SK-N-SH (cell line): ENCODE data around the gene MAP3K9. TPM values are rescaled to one million over a fixed set of nuclear protein-coding genes. Genes with fewer than 3 reads are reported as not detected.

Experiments
- CTCF ChIA-PET: fragments of 300-600, 350-600 bp; formaldehyde crosslinking; extraction: SDS; loops from one replicate; lab custom pipeline; 2021; lab: Yijun Ruan, JAX
- POLR2A ChIA-PET: fragments of 350-600 bp; sonication (Branson Sonifier 250); formaldehyde crosslinking; extraction: SDS; loops from one replicate; lab custom pipeline; 2020; ENCODE audit warnings: antibody characterized with exemption, inconsistent platforms; lab: Yijun Ruan, JAX
- DNase-seq: peaks from one replicate; pipeline ENCODE4 v3.0.0; 2012
- H2AFZ ChIP-seq: fragments of 200-600 bp; sonication (generic); 2 replicates; pipeline ENCODE4 v1.8.1; 2016; ENCODE audit warnings: antibody characterized with exemption, mild to moderate bottlenecking, low read depth
- H3F3A ChIP-seq: fragments of 200-600 bp; sonication (generic); replicated peaks from 2 replicates; pipeline ENCODE3; 2016; ENCODE audit warnings: antibody characterized with exemption, mild to moderate bottlenecking; ENCODE audit not compliant: insufficient read depth
- H3K27ac ChIP-seq, 2 experiments: fragments of 200-500 bp in 1 of 2; fragments of 200-600 bp in 1 of 2; sonication (Bioruptor generic) in 1 of 2; sonication (generic), shearing (Covaris generic) in 1 of 2; 2 replicates each; pipeline versions ENCODE4 v1.5.1 to v1.6.1; 2014 to 2016; ENCODE audit warnings: low read depth in 2 of 2, inconsistent platforms in 1 of 2, low read length in 1 of 2, mild to moderate bottlenecking in 1 of 2, mixed read lengths in 1 of 2
- H3K27me3 ChIP-seq: fragments of 200-600 bp; sonication (generic), shearing (Covaris generic); 2 replicates; pipeline ENCODE4 v1.6.1; 2016; ENCODE audit warnings: mixed run types; ENCODE audit not compliant: insufficient read depth
- H3K36me3 ChIP-seq, 2 experiments: fragments of 200-500 bp in 1 of 2; fragments of 200-600 bp in 1 of 2; sonication (Bioruptor generic) in 1 of 2; sonication (generic) in 1 of 2; replicated peaks in 1 of 2; 2 replicates each; pipeline versions ENCODE3 to v1.5.1; 2014 to 2016; ENCODE audit warnings: low read length in 1 of 2, mild to moderate bottlenecking in 1 of 2; ENCODE audit not compliant: insufficient read depth in 2 of 2, control insufficient read depth in 1 of 2
- H3K4me1 ChIP-seq, 2 experiments: fragments of 200-500 bp in 1 of 2; fragments of 200-600 bp in 1 of 2; sonication (Bioruptor generic) in 1 of 2; sonication (generic), shearing (Covaris generic) in 1 of 2; 2 replicates each; pipeline versions ENCODE4 v1.5.1 to v1.6.1; 2014 to 2016; ENCODE audit warnings: low read depth in 1 of 2, low read length in 1 of 2, mixed run types in 1 of 2; ENCODE audit not compliant: insufficient read depth in 2 of 2, control insufficient read depth in 1 of 2
- H3K4me2 ChIP-seq: fragments of 200-600 bp; sonication (generic), shearing (Covaris generic); 2 replicates; pipeline ENCODE4 v1.6.1; 2017; ENCODE audit warnings: mixed run types
- H3K4me3 ChIP-seq, 2 experiments: fragments of 200-500 bp in 1 of 2; fragments of 200-600 bp in 1 of 2; sonication (Bioruptor generic) in 1 of 2; sonication (generic), shearing (Covaris generic) in 1 of 2; 2 replicates each; pipeline versions ENCODE4 v1.5.1 to v1.8.1; 2014 to 2016; ENCODE audit warnings: low read depth in 2 of 2, inconsistent platforms in 1 of 2, low read length in 1 of 2, mild to moderate bottlenecking in 1 of 2, mixed read lengths in 1 of 2, moderate library complexity in 1 of 2
- H3K79me2 ChIP-seq: fragments of 200-600 bp; sonication (generic); 2 replicates; pipeline ENCODE4 v1.8.1; 2017; ENCODE audit warnings: mild to moderate bottlenecking; ENCODE audit not compliant: insufficient read depth
- H3K9ac ChIP-seq: fragments of 200-600 bp; sonication (generic); 2 replicates; pipeline ENCODE4 v1.6.1; 2017; ENCODE audit warnings: mixed run types
- H3K9me2 ChIP-seq: fragments of 200-600 bp; sonication (generic); 2 replicates; pipeline ENCODE4 v1.6.1; 2017; ENCODE audit warnings: mixed run types
- H3K9me3 ChIP-seq: fragments of 200-600 bp; sonication (generic); 2 replicates; pipeline ENCODE4 v1.6.1; 2017; ENCODE audit warnings: mixed run types, mild to moderate bottlenecking, moderate library complexity
- H4K20me1 ChIP-seq: fragments of 200-600 bp; sonication (generic); 2 replicates; pipeline ENCODE4 v1.6.1; 2017; ENCODE audit warnings: mild to moderate bottlenecking, mixed run types; ENCODE audit not compliant: insufficient read depth
- CTCF ChIP-seq: fragments of 200-600 bp; sonication (generic); IDR thresholded peaks from 2 replicates; pipeline ENCODE4 v1.6.1; 2017; ENCODE audit warnings: antibody characterized with exemption, mild to moderate bottlenecking, moderate library complexity
- EZH2phosphoT487 ChIP-seq: fragments of 200-600 bp; sonication (generic); IDR thresholded peaks from 2 replicates; pipeline ENCODE4 v1.6.1; 2017; ENCODE audit warnings: low read depth, mixed run types, mild to moderate bottlenecking, antibody characterized with exemption, moderate library complexity, borderline replicate concordance
- FOSL2 ChIP-seq: IDR thresholded peaks from 2 replicates; pipeline ENCODE4 v1.4.0; 2012; ENCODE audit warnings: low read depth, mild to moderate bottlenecking, moderate library complexity, borderline replicate concordance
- GABPA ChIP-seq: IDR thresholded peaks from 2 replicates; pipeline ENCODE4 v1.4.0; 2012; ENCODE audit warnings: low read depth, mild to moderate bottlenecking
- JUND ChIP-seq: IDR thresholded peaks from 2 replicates; pipeline ENCODE4 v1.4.0; 2012
- MAX ChIP-seq: IDR thresholded peaks from 2 replicates; pipeline ENCODE4 v1.4.0; 2012; ENCODE audit warnings: low read depth
- PBX3 ChIP-seq: IDR thresholded peaks from 2 replicates; pipeline ENCODE4; 2012
- RAD21 ChIP-seq: IDR thresholded peaks from 2 replicates; pipeline ENCODE4 v1.6.1; 2012; ENCODE audit warnings: mild to moderate bottlenecking, low read length
- RFX5 ChIP-seq: IDR thresholded peaks from 2 replicates; pipeline ENCODE4 v1.6.1; 2012; ENCODE audit warnings: mild to moderate bottlenecking, improper control_type of control experiment, low read length
- SIN3A ChIP-seq: IDR thresholded peaks from 2 replicates; pipeline ENCODE4 v1.6.1; 2012; ENCODE audit warnings: low read depth, mild to moderate bottlenecking, low read length, moderate library complexity, borderline replicate concordance
- SMC3 ChIP-seq: IDR thresholded peaks from 2 replicates; pipeline ENCODE4 v1.6.1; 2012; ENCODE audit warnings: low read depth, low read length, improper control_type of control experiment
- TCF12 ChIP-seq: IDR thresholded peaks from 2 replicates; pipeline ENCODE4 v1.4.0; 2012
- TEAD4 ChIP-seq: IDR thresholded peaks from 2 replicates; pipeline ENCODE4 v1.4.0; 2012; ENCODE audit warnings: mild to moderate bottlenecking, borderline replicate concordance; ENCODE audit not compliant: insufficient read depth
- WGBS: methylation state at CpG from one replicate; pipeline ENCODE4 v1.1.6; 2017; ENCODE audit warnings: low lambda C conversion rate; 5-methylcytosine and 5-hydroxymethylcytosine counted together
- polyA plus RNA-seq, 3 experiments: library from polyadenylated mRNA; depleted of rRNA; stranded (reverse); fragments of >200 nt; gene quantifications; 2 replicates each; pipeline ENCODE4 v1.2.3, GENCODE V29; 2012

MAP3K9 gene
- polyA plus RNA-seq, 1 of the 3 experiments (the other 2 are of a cell fraction), result 2.0 TPM

GRCh38 chr14:70809225-70810219 lies at the start of gene MAP3K9 (continued):
- TF ChIP-seq EZH2phosphoT487 (no peak), JUND (no peak)

- CTCF ChIA-PET, result interaction anchor here (1.3 kb wide), 1 partner anchor 49 kb away, joined by 3 read pairs; the partner anchor contains the start of gene PCNX1
- no peaks in the 10 kb centered on the region for H3K27me3 ChIP-seq
- no peak overlapping the region for H3K4me2 ChIP-seq
- peaks cover 0 to 10% of the 10 kb centered on the region in 2 experiments; a peak in 1 of 4 replicates for H3K4me1 ChIP-seq
- TF ChIP-seq RAD21 (no peak), SIN3A (no peak), TCF12 (no peak), CTCF (no peak), RFX5 (no peak), FOSL2 (no peak), PBX3 (no peak), SMC3 (no peak), EZH2phosphoT487 (no peak), GABPA (no peak), MAX (no peak), TEAD4 (no peak)
- DNase-seq, result no peak
- H3F3A ChIP-seq, result peaks cover 19% of the 10 kb centered on the region
- no peak overlapping the region for H3K4me3 ChIP-seq
- no peak overlapping the region for H3K9ac ChIP-seq
- H3K9me2 ChIP-seq, result no peaks in the 10 kb centered on the region
- H4K20me1 ChIP-seq, result no peaks in the 10 kb centered on the region
- 78% methylated on average over 5 of the region's 5 CpGs for WGBS
- H3K9me3 ChIP-seq, result no peaks in the 10 kb centered on the region
- no peak overlapping the region for H2AFZ ChIP-seq
- POLR2A ChIA-PET, result no interaction called here
- no peaks in the 10 kb centered on the region for H3K36me3 ChIP-seq
- H3K27ac ChIP-seq, result no peak overlapping the region
- no peaks in the 10 kb centered on the region for H3K79me2 ChIP-seq
These were observed 49.3 kb upstream of the MAP3K9 start for GRCh38 chr14:70858641-70859040.
